Thoracic aorta (tissue), 2 donors: ENCODE measurements around the gene NOTCH1. TPM values are rescaled to one million over a fixed set of nuclear protein-coding genes. Genes with fewer than 3 reads are reported as not detected.

Experiments
- ATAC-seq: fragments of 150-250 bp; one replicate; pipeline ENCODE4 v1.8.0; 2017; ENCODE audit warnings: low read depth; ENCODE audit not compliant: insufficient number of reproducible peaks, low FRiP score
- DNase-seq: peaks from one replicate; pipeline ENCODE4 v3.0.0-alpha.2; 2020; ENCODE audit warnings: low spot score
- H3K27ac ChIP-seq, 2 donors: fragments of 200-600 bp; sonication (generic); 1 replicate in 1 of 2; 2 replicates in 1 of 2; pipeline ENCODE4 v1.5.1; 2016; ENCODE audit warnings: mild to moderate bottlenecking in 2 of 2, moderate library complexity in 2 of 2
- H3K27me3 ChIP-seq: fragments of 200-600 bp; sonication (generic); replicated peaks from 2 replicates; pipeline ENCODE4 v1.6.0; 2016; ENCODE audit warnings: mild to moderate bottlenecking; ENCODE audit not compliant: insufficient read depth
- H3K36me3 ChIP-seq: fragments of 200-600 bp; sonication (generic); one replicate; pipeline ENCODE4 v1.5.1; 2016
- H3K4me1 ChIP-seq, 2 donors: fragments of 200-600 bp; sonication (generic); 1 replicate in 1 of 2; 2 replicates in 1 of 2; pipeline versions ENCODE4 v1.5.1 to v1.6.0; 2016; ENCODE audit warnings: low read depth in 2 of 2, mild to moderate bottlenecking in 1 of 2; ENCODE audit not compliant: control insufficient read depth in 1 of 2
- H3K4me3 ChIP-seq: fragments of 200-600 bp; sonication (generic); 2 replicates; pipeline ENCODE4 v1.5.1; 2016; ENCODE audit warnings: mild to moderate bottlenecking
- H3K9me3 ChIP-seq: fragments of 200-600 bp; sonication (generic); 2 replicates; pipeline ENCODE4 v1.5.1; 2016
- total RNA-seq, 2 donors: library from RNA; depleted of rRNA; stranded (reverse); fragments of >200 nt; gene quantifications; one replicate each; pipeline versions ENCODE4 v1.1.0 to v1.2.3, GENCODE V29; 2016
- TF ChIP-seq, protein P1 (sequence below): fragments of 200-600 bp; sonication (generic); IDR thresholded peaks from one replicate; pipeline ENCODE4 v1.5.1; 2019; ENCODE audit warnings: antibody characterized with exemption

The NOTCH1 gene
- total RNA-seq, 2 donors from 2014 or later: 40.9 to 48.1 TPM

GRCh38 chr9:136456258-136456657 lies 89.6 kb downstream of the NOTCH1 start:
- no peak for DNase-seq
- no peak overlapping the region for H3K27ac ChIP-seq
- ATAC-seq: no peak
- no peaks in the 10 kb centered on the region for H3K9me3 ChIP-seq
- H3K4me3 ChIP-seq: no peak overlapping the region
- H3K36me3 ChIP-seq: peaks cover 80% of the 10 kb centered on the region
- H3K4me1 ChIP-seq: no peaks in the 10 kb centered on the region
- TF ChIP-seq, protein P1, sequence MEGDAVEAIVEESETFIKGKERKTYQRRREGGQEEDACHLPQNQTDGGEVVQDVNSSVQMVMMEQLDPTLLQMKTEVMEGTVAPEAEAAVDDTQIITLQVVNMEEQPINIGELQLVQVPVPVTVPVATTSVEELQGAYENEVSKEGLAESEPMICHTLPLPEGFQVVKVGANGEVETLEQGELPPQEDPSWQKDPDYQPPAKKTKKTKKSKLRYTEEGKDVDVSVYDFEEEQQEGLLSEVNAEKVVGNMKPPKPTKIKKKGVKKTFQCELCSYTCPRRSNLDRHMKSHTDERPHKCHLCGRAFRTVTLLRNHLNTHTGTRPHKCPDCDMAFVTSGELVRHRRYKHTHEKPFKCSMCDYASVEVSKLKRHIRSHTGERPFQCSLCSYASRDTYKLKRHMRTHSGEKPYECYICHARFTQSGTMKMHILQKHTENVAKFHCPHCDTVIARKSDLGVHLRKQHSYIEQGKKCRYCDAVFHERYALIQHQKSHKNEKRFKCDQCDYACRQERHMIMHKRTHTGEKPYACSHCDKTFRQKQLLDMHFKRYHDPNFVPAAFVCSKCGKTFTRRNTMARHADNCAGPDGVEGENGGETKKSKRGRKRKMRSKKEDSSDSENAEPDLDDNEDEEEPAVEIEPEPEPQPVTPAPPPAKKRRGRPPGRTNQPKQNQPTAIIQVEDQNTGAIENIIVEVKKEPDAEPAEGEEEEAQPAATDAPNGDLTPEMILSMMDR: no peak
- H3K27me3 ChIP-seq: no peaks in the 10 kb centered on the region

DNA sequence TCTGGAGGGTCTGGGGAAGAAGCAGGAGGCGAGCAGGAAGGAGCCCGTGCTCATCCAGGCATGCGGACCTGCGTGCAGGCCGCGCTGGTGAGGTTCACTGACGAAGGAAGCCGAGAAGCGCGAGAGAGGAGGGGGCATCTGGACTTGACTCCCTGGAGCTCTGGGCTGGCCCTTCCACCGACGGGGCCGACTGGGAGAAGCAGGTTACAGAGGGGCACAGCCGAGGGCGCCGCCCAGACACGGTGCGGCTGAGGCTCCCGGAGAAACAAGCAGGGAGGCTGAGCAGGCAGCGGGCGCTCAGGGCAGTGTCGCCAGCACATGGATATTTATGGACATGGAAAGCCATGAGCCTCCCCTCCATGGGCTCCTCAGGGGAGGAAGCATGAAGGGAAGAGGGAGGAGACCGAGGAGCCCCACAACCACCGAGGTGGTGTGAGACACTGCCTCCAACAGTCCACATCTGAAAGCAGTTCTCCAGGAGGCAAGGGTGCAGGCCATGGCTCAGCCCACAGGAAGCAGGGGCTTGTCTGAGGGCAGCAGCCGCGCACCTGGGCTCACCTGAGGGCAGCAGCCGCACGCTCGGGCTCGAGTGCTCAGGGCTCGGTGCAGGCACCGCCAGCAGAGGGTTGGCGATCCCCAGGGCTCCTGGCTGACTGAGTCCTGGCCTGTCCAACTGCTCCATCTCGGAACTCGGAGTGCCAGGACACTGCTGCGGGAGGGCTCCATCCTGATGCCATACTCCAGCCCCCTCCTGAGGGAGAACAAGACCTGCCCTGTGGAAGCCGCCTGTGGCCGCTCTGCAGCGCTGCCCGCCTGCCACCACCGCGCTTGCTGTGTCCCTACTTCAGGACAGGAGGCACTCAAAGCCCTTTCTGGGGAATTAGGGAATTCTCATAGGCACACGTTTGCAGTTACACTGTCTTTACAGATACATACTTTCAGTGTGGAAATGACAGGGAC lies 90.5 kb downstream of the NOTCH1 start:
- H3K4me3 ChIP-seq: no peak overlapping the region
- no peak overlapping the region for H3K27ac ChIP-seq
- no peaks in the 10 kb centered on the region for H3K9me3 ChIP-seq
- TF ChIP-seq, protein P1: no peak
- no peaks in the 10 kb centered on the region for H3K4me1 ChIP-seq
- peaks cover 82% of the 10 kb centered on the region for H3K36me3 ChIP-seq
- ATAC-seq: no peak
- no peaks in the 10 kb centered on the region for H3K27me3 ChIP-seq
- DNase-seq: no peak

GRCh38 chr9:136454026-136454796 lies 91.6 kb downstream of the NOTCH1 start:
- H3K27ac ChIP-seq: no peak overlapping the region
- no peak overlapping the region for H3K4me3 ChIP-seq
- H3K9me3 ChIP-seq: no peaks in the 10 kb centered on the region
- TF ChIP-seq, protein P1: no peak
- no peaks in the 10 kb centered on the region for H3K27me3 ChIP-seq
- H3K36me3 ChIP-seq: peaks cover 83% of the 10 kb centered on the region
- ATAC-seq: no peak
- no peaks in the 10 kb centered on the region for H3K4me1 ChIP-seq
- DNase-seq: no peak

DNA sequence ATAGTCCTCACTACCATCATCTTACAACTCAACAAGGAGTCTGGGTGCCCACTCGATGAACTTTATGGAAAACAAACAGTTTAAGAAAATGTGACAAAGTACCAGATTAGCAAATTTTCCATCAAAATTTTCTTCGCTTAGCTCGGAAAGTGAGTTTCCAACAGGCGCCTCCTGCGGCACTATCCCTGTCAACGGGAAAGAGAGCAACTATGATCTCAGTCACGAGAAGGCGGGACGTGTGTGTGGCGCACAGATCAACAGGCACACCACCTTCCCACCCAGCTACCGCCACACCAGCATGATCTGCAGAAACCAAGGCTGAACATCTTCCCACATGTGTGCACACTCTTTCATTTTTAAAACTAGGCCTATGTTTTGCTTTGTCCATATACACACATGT lies 92.5 kb downstream of the NOTCH1 start:
- H3K36me3 ChIP-seq: peaks cover 82% of the 10 kb centered on the region

More for the DNA sequence above, 92.5 kb downstream of the NOTCH1 start:
- H3K27ac ChIP-seq: no peak overlapping the region
- no peak overlapping the region for H3K4me3 ChIP-seq
- TF ChIP-seq, protein P1: no peak
- DNase-seq: no peak
- H3K9me3 ChIP-seq: no peaks in the 10 kb centered on the region
- ATAC-seq: no peak
- no peaks in the 10 kb centered on the region for H3K27me3 ChIP-seq
- no peaks in the 10 kb centered on the region for H3K4me1 ChIP-seq
